Amygdala (tissue), 56 donors: Measurements from ENCODE around the gene CD70.
"Not testable (repeated sequence)": the region's sequence is repeated elsewhere in the genome, so short reads cannot be mapped to it uniquely, and the experiment has no call there.

Experiments used
- DNase-seq, 56 donors: peaks; one replicate each; lab custom pipeline; 2025; lab: John Stamatoyannopoulos, UW

Gene CD70

GRCh38 chr19:6573350-6573749, 17.6 kb downstream of the CD70 start:
- DNase-seq = no peak

DNA sequence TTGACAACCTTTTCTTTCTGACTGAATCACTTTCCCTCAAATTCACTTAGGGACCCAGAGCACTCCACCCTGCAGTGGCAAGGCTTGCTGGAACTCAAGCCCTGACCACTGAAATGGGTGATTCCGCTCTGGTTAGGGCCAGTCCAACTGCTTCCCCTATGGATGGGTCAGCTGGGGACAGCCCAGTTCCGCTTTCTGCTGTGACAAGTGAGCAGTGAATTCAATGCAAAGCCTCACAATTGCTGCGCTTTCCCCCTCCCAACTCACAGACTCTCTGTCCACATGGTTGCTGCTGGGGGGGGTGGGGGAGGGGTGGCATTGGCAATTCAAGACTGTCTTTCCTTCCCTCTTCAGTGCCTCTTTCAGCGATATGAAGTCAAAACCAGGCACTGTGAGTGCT, 18.7 kb downstream of the CD70 start:
- DNase-seq = peak in 25 of 56 donors; percentile 1 to 58 (median 15)

DNA sequence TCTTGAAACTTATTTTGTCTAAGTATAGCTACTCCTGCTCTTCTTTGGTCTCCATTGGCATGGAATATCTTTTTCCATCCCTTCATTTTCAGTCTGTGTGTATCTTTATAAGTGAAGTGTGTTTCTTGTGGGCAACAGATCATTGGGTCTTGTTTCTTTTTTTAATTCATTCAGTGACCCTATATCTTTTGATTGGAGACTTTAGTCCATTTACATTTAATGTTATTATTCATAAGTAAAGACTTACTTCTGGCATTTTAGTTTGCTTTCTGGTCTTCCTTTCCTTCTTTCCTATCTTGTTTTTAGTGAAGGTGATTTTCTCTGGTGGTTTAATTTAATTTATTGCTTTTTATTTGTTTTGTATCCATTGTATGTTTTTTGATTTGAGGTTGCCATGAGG, 19.8 kb downstream of the CD70 start:
- DNase-seq = no peak

GRCh38 chr19:6570764-6571163, 20.2 kb downstream of the CD70 start:
- DNase-seq = no peak

- no peak for DNase-seq
These were observed 22.1 kb downstream of the CD70 start for GRCh38 chr19:6568816-6569215.

- no peak for DNase-seq
These were observed 22.9 kb downstream of the CD70 start for GRCh38 chr19:6568010-6568526.

GRCh38 chr19:6566727-6567126, 24.2 kb downstream of the CD70 start:
- DNase-seq = not testable (repeated sequence)

- DNase-seq = no peak
These were observed 26.6 kb downstream of the CD70 start for GRCh38 chr19:6564393-6564792.

GRCh38 chr19:6562437-6562836, 28.5 kb downstream of the CD70 start:
- DNase-seq = not testable (repeated sequence)

DNA sequence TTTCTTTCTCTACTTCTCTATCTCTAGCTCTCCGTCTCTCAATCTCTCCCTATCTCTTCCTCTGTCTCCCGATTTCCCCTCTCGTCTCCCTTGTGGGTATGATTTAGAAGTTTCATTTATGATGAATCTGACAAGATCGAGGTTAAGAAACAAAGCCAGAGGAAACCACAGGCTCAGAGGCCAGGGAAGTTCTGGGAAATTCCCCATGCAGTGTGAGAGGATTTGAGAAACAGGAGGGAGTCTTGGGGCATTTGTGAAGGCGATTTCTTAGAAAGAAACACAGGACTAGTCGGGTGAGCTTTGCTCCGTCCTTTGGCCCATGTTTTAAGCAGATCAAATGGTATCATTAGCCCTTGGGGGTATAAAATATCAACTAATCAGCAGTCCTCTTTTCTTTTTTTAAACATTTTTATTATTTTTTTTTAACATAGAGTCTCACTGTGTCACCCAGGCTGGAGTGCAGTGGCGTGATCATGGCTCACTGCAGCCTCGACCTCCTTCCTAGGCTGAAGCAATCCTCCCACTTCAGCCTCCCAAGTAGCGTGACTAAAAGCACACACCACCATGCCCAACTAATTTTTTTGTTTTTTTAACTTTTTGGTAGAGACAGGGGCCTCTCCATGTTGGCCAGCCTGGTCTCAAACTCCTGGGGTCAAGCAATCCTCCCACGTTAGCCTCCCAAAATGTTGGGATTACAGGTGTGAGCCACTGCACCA, 34.3 kb downstream of the CD70 start:
- no peak for DNase-seq

- DNase-seq = no peak
These were observed 34.9 kb downstream of the CD70 start for GRCh38 chr19:6556043-6556449.

DNA sequence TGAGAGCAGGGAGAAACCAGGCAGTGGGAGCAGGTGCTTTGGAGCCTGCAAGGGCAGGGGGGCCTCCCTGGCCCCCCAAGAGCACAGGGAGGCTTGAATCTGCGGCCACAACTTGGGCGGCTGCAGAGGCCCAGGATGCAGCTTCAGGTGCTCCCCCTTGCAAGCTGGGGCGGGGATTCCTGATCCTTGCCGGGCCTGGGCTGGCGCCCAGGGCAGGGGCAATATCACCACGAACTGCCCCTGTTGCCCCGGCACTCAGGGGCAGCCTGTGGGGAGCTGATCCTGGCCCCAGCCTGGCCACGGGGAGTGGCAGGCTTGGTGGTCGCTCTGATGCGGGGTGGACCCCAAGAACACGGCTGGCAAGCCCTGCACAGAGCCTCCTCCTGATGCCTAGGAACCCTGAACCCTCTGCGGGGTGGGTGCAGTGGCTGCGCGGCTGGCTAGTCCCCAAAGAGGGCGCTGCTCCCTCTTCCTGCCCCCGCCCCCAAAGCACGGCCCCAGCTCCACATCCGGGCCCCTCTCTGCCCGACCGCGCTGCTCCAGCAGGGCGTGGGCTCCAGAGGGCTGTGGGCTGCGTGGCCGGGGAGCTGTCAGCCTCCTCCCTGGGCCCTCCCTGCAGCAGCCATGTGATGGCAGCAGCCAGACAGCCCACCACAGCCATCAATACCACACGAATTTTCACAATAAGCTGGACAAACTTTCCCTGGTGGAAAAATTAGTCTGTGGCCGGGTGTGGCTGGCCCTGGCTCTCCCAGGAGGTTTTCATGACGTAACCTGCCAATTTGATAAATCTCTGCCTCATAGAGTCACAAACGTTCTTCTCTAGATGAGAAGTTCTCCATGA, 39.1 kb downstream of the CD70 start:
- no peak for DNase-seq

DNA sequence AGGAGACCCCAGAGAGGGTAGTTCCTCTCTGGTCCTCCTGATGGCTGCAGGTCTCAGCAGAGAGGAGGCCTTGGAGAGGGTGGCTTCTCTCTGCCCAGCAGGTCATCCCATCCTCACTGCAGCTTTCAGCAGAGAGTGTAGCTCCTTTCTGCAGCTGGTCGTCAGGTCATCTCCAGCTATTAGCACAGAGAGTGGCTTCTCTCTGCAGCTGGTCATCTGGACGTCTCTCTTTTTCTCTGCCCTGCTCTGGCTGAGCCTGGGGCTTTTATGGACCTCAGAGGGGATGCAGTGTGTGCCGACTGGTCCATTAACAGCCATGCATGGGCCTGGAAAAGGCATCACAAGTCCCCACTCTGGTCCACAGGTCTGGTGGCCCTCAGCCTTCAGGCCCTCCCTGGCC, 39.9 kb downstream of the CD70 start:
- DNase-seq = no peak

DNA sequence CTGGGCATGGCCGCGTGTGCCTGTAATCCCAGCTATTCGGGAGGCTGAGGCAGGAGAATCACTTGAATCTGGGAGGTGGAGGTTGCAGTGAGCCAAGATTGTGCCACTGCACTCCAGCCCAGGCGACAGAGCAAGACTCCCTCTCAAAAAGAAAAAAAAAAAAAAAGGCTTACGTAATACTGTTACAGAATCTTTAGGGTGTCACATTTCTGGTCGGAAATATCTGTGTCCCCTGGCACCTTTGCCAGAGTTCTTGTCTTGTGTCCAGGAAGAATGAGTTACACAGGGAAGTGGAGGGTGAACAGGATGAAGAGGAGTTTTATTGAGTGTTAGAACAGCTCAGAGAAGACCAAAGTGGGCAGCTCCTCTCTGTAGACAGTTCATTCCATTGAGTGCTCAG, 40.3 kb downstream of the CD70 start:
- not testable (repeated sequence) for DNase-seq

GRCh38 chr19:6543866-6544347, 47.0 kb downstream of the CD70 start:
- no peak for DNase-seq

DNA sequence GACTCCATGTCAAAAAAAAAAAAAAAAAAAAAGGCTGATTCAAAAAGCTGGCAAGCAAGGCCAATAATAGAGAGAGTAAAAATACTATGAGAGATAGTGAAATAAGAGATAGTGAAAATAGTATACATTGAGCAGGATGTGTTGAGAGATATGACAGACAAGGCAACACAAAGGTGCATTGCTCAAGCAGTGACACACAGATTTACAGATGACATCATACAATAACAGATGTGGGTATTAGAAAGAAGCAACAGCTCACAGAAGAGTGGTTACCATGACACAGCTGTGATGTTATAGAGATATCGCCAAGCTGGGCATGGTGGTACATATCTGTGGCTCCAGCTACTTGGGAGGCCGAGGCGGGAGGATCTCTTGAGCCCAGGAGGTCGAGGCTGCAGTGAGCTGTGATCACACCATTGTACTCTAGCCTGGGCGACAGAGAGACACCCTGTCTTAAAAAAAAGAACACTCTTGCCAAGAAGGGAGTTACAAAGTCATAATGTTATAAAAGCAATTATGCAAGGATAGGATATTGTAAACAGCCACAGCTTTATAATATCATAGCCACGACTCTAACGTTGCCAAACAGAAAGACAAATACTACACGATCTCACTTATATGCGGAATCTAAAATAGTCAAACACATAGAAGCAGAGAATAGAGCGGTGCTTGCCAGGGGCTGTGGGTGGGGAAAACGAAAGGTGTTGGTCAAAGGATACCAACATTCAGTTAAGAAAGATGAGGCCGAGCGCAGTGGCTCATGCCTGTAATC, 49.8 kb downstream of the CD70 start:
- DNase-seq = no peak

GRCh38 chr19:6539514-6539913, 51.4 kb downstream of the CD70 start:
- no peak for DNase-seq
